WTC11 (cell line): ENCODE data around the gene CCDC149. TPM values are rescaled to one million over a fixed set of nuclear protein-coding genes. Genes with fewer than 3 reads are reported as not detected.

Source experiments
- ATAC-seq: fragments of 200-7000 bp; cut with Tn5 transposase; 2 replicates; pipeline ENCODE4 v1.10.0; 2021; ENCODE audit warnings: mild to moderate bottlenecking, moderate library complexity
- CTCF ChIA-PET: fragments of 300-600 bp; sonication (Branson Sonifier 250); formaldehyde crosslinking; loops from one replicate; lab custom pipeline; 2021; ENCODE audit warnings: antibody characterized with exemption; lab: Charles Lee
- POLR2A ChIA-PET: fragments of 350-600 bp; sonication (Branson Sonifier 250); formaldehyde crosslinking; loops from one replicate; lab custom pipeline; 2021; ENCODE audit warnings: antibody characterized with exemption; lab: Charles Lee
- DNase-seq: peaks from one replicate; pipeline ENCODE4 v3.0.0; 2021; ENCODE audit warnings: low spot score
- H3K27ac Mint-ChIP-seq: 2 replicates; pipeline ENCODE4 v1.8.0; 2021; ENCODE audit warnings: mixed read lengths
- H3K27me3 Mint-ChIP-seq: 2 replicates; pipeline ENCODE4 v1.8.0; 2021; ENCODE audit warnings: low read depth, mild to moderate bottlenecking, moderate library complexity, mixed read lengths
- H3K36me3 Mint-ChIP-seq: 2 replicates; pipeline ENCODE4 v1.8.0; 2021; ENCODE audit warnings: mixed read lengths
- H3K4me1 Mint-ChIP-seq: 2 replicates; pipeline ENCODE4 v1.8.0; 2022; ENCODE audit warnings: mixed read lengths
- H3K4me3 Mint-ChIP-seq: 2 replicates; pipeline ENCODE4 v1.8.0; 2021; ENCODE audit warnings: mild to moderate bottlenecking, moderate library complexity, mixed read lengths
- H3K9me3 Mint-ChIP-seq: 2 replicates; pipeline ENCODE4 v1.8.0; 2021; ENCODE audit warnings: mixed read lengths
- AR ChIP-seq: fragments of 250-450 bp; sonication (Bioruptor Pico); IDR thresholded peaks from 2 replicates; pipeline ENCODE4 v1.9.0; 2021; ENCODE audit warnings: mild to moderate bottlenecking
- FOXK1 ChIP-seq: sonication (generic); formaldehyde crosslinking; IDR thresholded peaks from 2 replicates; pipeline ENCODE4 v1.8.0; 2022; ENCODE audit warnings: mild to moderate bottlenecking, moderate library complexity, missing genetic modification reagents
- FOXP4 ChIP-seq: sonication (generic); formaldehyde crosslinking; IDR thresholded peaks from 2 replicates; pipeline ENCODE4 v1.8.0; 2022; ENCODE audit warnings: mild to moderate bottlenecking, missing genetic modification reagents
- JAZF1 ChIP-seq: fragments of 250-450 bp; sonication (Bioruptor Pico); IDR thresholded peaks from 2 replicates; pipeline ENCODE4 v1.9.0; 2021; ENCODE audit warnings: moderate library complexity, mild to moderate bottlenecking, inconsistent platforms
- MXD4 ChIP-seq: fragments of 250-450 bp; sonication (Bioruptor Pico); IDR thresholded peaks from 2 replicates; pipeline ENCODE4 v1.8.0; 2021; ENCODE audit warnings: mild to moderate bottlenecking, moderate library complexity, borderline replicate concordance
- NR3C1 ChIP-seq: sonication (generic); formaldehyde crosslinking; conservative IDR thresholded peaks from 2 replicates; pipeline ENCODE4 v1.8.1; 2023; ENCODE audit warnings: low read depth, mild to moderate bottlenecking, missing genetic modification reagents
- STAT6 ChIP-seq: sonication (generic); formaldehyde crosslinking; conservative IDR thresholded peaks from 2 replicates; pipeline ENCODE4 v1.8.1; 2023; ENCODE audit warnings: mild to moderate bottlenecking, low read depth, missing genetic modification reagents, moderate library complexity
- ZNF671 ChIP-seq: fragments of 250-450 bp; sonication (Bioruptor Pico); IDR thresholded peaks from 2 replicates; pipeline ENCODE4 v1.8.0; 2021; ENCODE audit warnings: mild to moderate bottlenecking
- ZSCAN18 ChIP-seq: fragments of 250-450 bp; sonication (Bioruptor Pico); IDR thresholded peaks from 2 replicates; pipeline ENCODE4 v2.1.2; 2022; ENCODE audit warnings: mild to moderate bottlenecking, moderate library complexity
- total RNA-seq: library from RNA; stranded (reverse); gene quantifications from 3 replicates; pipeline ENCODE4 v1.2.3, GENCODE V29; 2021
- TF ChIP-seq, protein P1 (sequence below): sonication (generic); formaldehyde crosslinking; IDR thresholded peaks from 2 replicates; pipeline ENCODE4 v1.8.1; 2023; ENCODE audit warnings: mild to moderate bottlenecking, missing genetic modification reagents, borderline replicate concordance

The CCDC149 gene
- total RNA-seq, 1 experiment from 2014 or later, result 3.9 TPM

DNA sequence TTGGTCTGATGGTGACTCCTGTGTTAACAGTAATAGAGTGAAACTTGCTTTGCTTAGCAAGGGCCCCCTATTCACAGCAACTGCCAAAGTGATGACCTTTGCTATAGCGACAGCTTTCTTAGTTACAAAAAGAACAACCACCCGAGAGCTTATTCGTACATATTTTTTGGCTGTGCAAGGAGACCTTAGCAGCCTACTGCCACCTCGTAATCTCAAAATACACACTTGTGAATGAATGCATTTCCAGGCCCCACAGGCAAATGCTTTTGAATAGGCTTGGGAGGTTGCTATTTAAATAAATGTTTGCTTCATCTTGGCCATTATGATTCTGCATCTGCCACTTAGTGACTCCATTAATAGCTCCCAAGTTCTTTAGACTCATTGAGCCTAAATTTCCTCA is 47.4 kb downstream of the CCDC149 start (continued):
- TF ChIP-seq ZSCAN18 (CRISPR knock-in tag) (no peak), MXD4 (CRISPR knock-in tag) (no peak), FOXP4 (CRISPR knock-in tag) (no peak), NR3C1 (CRISPR knock-in tag) (no peak), STAT6 (no peak)
- TF ChIP-seq, protein P1, sequence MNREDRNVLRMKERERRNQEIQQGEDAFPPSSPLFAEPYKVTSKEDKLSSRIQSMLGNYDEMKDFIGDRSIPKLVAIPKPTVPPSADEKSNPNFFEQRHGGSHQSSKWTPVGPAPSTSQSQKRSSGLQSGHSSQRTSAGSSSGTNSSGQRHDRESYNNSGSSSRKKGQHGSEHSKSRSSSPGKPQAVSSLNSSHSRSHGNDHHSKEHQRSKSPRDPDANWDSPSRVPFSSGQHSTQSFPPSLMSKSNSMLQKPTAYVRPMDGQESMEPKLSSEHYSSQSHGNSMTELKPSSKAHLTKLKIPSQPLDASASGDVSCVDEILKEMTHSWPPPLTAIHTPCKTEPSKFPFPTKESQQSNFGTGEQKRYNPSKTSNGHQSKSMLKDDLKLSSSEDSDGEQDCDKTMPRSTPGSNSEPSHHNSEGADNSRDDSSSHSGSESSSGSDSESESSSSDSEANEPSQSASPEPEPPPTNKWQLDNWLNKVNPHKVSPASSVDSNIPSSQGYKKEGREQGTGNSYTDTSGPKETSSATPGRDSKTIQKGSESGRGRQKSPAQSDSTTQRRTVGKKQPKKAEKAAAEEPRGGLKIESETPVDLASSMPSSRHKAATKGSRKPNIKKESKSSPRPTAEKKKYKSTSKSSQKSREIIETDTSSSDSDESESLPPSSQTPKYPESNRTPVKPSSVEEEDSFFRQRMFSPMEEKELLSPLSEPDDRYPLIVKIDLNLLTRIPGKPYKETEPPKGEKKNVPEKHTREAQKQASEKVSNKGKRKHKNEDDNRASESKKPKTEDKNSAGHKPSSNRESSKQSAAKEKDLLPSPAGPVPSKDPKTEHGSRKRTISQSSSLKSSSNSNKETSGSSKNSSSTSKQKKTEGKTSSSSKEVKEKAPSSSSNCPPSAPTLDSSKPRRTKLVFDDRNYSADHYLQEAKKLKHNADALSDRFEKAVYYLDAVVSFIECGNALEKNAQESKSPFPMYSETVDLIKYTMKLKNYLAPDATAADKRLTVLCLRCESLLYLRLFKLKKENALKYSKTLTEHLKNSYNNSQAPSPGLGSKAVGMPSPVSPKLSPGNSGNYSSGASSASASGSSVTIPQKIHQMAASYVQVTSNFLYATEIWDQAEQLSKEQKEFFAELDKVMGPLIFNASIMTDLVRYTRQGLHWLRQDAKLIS (CRISPR knock-in tag), result no peak

DNA sequence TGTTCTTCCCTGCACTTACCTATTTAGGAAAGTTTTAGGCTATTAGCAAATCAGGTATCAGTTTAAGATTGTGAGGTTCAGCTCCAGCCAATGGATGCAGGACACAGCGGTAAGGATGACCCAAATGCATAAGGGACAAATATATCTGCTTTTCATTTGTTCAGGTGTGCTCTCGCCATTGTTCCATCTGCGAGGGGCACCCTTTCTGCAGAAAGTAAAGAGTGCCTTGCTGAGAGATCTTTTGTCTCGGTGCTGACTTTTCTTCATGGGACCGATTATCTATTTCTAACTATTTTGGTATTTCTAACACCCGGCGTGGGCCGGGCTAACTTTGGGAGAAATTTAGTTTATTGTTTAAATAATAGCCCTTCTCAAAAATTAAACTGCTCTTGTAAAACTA is 49.0 kb downstream of the CCDC149 start:
- peaks cover 48% of the 10 kb centered on the region for H3K9me3 Mint-ChIP-seq
- peaks cover 38% of the 10 kb centered on the region for H3K36me3 Mint-ChIP-seq
- no peak overlapping the region for H3K4me3 Mint-ChIP-seq
- ChIA-PET CTCF (no interaction called here), POLR2A (no interaction called here)
- TF ChIP-seq FOXK1 (CRISPR knock-in tag), result no peak
- TF ChIP-seq JAZF1 (CRISPR knock-in tag), result no peak
- TF ChIP-seq AR, result no peak
- TF ChIP-seq ZNF671 (CRISPR knock-in tag), result no peak
- H3K27me3 Mint-ChIP-seq, result peaks cover 14% of the 10 kb centered on the region; the same call in 1 of the 2 replicates
- DNase-seq (no peak), ATAC-seq (no peak)
- no peak overlapping the region for H3K27ac Mint-ChIP-seq
- peaks cover 31% of the 10 kb centered on the region for H3K4me1 Mint-ChIP-seq
